CD4-positive, alpha-beta T cell treated with Interleukin-10 for 1 hour (primary cell): Measurements from ENCODE around the gene C2orf76.

ENCODE experiments used
- DNase-seq: peaks from one replicate; pipeline ENCODE4 v3.0.0-alpha.2; 2020

Gene C2orf76

DNA sequence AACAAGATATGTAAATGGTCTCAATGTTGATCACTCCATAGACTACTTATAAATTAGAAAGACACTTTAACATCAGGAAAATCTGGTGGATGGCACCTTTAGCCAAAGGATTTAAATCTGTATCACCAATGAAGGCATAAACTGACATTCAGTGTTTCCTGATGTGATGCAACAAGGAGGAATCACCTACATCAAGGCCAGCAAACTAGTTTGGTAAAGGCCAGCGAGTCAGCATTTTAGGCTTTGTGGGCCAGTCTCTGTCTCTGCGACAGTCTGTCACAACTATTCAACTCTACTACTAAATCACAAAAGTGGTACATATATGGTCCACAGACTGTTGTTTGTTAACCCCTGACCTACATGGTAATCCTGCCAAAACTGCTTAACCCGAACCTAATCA lies 33.3 kb downstream of the C2orf76 start:
- no peak for DNase-seq

DNA sequence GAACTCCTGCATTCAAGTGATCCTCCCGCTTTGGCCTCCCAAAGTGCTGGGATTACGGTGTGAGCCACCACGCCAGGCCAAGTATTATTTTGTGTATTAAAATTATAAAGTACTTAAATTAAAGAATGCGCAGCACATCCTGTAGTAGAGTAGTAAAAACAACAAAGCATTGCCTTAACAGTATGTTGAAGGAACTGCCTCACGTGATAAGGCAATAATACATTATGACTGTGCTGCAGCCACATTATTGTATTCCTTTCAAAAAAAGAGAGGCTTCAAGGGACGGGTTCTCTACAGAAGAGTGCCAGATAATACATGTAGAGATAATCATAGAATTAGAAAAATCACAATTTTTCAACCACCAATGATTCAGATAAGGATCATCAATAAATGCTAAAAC lies 33.7 kb downstream of the C2orf76 start:
- no peak for DNase-seq

GRCh38 chr2:119327431-119327830 lies 39.2 kb downstream of the C2orf76 start:
- no peak for DNase-seq

- DNase-seq = no peak
Measured at GRCh38 chr2:119326938-119327337, 39.7 kb downstream of the C2orf76 start.

- DNase-seq = no peak
Measured at GRCh38 chr2:119324685-119325270, 41.9 kb downstream of the C2orf76 start.

DNA sequence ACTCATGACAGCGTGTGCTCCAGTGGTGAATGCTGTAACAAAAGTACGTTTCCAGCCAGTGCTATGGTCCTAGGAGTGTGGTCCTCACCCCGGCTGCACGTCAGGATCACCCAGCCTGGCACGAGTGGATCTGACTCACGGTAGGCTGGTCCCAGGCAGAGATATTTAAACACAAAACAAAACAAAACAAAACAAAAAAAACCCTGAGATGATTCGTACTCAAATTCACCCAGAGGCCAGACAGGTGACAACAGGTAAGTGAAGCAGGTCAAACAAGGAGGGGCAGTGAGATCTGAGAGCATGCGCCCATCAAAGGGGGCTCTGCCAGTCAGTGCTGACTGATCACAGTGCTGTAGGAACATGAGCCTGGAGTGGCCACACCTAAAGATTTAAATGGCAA lies 43.2 kb downstream of the C2orf76 start:
- DNase-seq = no peak

- no peak for DNase-seq
Measured at GRCh38 chr2:119319593-119319992, 47.0 kb downstream of the C2orf76 start.

DNA sequence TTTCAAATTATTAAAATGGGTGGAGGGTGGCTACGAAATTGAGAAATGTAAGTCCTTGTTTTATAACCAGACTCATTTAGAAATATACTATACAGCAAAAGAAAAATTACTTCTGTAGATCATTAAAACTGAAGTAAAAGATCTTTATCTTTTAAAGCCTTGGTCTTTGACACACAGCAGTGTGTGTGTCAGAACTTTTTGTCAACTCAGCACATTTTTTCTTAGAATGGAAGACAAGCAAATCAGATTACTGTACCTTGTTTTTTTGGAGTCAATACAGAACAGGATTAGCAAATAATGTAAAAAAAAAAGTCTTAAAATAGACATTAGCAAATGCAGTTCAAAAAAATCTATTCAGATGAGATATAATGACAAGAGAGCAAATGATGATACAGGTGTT lies 49.1 kb downstream of the C2orf76 start:
- no peak for DNase-seq

- DNase-seq = no peak
Measured at GRCh38 chr2:119316066-119316465, 50.6 kb downstream of the C2orf76 start.

DNA sequence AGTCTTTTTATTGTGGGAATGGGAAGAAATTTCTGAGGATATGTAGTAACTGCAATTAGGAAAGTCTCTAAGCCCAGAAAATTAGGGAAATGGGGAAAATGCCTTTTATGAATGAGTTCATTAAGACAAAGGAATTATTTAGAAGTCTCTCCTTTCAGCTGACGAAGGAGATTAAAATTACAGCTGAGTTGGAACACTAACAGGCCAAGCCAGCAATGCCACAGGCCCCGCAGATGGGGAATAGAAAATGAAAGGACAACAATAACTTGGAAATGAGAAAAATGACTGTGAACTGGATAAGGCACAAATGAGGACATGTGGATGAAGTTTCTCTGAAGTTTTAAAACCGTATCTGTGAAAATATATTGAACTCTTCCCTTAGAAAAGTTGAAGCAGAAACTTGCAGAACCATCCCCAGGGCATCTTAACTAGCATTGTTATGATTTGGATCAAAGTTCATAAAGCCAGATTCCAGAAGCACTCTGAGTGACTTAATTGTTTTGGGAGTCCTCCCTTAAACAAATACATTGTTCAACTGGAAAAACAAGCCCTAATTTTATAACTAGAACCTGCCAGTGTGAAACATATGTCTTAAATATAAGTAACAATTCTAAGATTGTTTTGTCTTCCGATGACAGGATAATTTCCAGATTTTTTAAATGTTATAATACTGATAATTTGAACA lies 51.3 kb downstream of the C2orf76 start:
- DNase-seq = no peak

DNA sequence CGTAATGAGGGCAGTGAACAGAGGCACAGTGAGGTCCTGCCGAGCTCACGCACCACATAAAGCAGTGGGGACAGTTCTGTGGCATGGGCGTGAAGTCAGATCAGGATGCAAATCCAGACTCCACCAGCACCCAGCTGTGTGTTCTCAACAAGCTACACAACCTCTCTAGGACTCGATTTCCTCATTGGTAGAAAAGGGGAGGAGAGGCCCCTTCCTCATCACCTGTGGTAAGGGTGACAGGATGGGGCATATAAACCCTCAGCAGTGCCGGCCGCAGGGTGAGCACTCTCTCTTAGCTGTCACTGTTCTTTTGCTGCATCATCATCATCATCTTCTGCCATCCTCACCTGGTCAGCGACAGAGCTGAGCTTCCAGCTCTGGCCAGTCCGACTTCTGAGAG lies 54.8 kb downstream of the C2orf76 start:
- no peak for DNase-seq

DNA sequence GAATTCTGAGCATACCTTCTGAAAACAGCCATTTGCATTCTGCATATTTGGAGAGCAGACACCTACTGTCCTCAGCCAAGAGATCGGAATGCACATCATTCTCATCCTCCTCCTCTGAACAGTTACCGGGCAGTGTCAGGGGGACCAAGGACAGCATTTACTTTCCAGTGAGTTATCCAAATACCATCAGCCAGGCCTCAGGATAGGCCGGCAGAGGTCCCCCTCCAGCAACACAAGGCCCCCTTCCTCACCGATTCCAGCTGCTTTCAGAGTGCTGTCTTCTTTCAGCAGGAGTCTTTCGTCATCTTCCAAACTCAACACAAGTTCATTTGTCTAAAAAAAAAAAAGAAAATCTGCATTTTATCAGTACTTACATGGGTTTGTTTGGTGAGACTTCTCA lies 55.3 kb downstream of the C2orf76 start:
- DNase-seq = no peak

- DNase-seq = no peak
Measured at GRCh38 chr2:119308793-119309330, 57.8 kb downstream of the C2orf76 start.

GRCh38 chr2:119307419-119308140 lies 59.1 kb downstream of the C2orf76 start:
- no peak for DNase-seq

GRCh38 chr2:119306196-119306590 lies 60.4 kb downstream of the C2orf76 start:
- no peak for DNase-seq

GRCh38 chr2:119305497-119306195 lies 61.0 kb downstream of the C2orf76 start:
- no peak for DNase-seq

- DNase-seq = no peak
Measured at GRCh38 chr2:119304847-119305246, 61.8 kb downstream of the C2orf76 start.

- DNase-seq = no peak
Measured at GRCh38 chr2:119301413-119301812, 65.2 kb downstream of the C2orf76 start.

DNA sequence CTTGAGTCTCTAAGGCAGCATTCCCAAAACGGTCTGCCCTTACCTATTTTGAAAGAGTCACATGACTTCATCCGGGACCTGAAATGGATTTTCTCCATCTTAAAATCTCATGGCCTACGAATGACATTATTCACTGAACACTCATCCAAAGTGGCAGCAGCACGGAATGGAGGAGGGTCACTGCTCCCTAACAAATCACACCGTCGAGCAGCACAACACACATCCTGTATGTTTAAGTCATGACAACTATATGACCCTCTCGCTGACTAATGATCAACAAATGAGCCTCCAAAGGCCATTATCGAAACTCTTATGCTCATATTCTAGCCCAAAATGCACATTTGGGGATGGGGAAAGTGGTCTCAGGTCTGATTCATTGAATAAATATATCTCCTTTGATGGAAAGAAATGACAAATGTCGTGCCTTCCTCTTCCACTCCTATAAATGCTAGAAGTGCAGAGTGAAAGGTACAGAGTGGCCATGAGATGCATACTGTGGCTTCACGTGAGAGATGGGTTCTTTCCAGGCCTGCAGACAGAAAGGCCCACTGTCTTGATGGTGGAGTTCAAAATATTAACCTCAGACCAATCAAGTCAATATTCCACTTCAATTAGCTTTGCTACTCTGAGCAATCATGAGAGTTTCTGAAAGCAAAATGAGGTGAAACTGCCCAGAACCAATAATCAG lies 70.8 kb downstream of the C2orf76 start:
- no peak for DNase-seq

DNA sequence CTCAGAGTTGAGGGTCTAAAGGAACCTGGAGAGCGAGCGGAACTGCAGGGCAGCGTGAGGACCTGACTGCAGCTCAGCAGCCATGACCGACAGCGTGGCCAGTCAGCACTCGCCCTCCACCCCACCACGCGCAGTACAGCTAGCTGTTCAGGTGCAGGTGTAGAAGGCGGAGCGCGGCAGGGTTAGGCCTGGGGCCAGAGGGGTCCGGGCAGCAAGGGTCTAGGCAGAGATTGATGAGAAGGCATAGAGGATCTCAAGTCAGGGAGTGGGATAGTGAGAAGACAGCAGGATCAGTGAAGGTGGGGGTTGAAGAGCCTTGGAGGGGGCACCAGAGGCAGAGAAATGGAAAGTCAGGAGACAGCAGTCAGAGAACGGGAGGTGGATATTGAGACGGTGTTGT lies 72.0 kb downstream of the C2orf76 start:
- no peak for DNase-seq

GRCh38 chr2:119293900-119294299 lies 72.7 kb downstream of the C2orf76 start:
- no peak for DNase-seq

DNA sequence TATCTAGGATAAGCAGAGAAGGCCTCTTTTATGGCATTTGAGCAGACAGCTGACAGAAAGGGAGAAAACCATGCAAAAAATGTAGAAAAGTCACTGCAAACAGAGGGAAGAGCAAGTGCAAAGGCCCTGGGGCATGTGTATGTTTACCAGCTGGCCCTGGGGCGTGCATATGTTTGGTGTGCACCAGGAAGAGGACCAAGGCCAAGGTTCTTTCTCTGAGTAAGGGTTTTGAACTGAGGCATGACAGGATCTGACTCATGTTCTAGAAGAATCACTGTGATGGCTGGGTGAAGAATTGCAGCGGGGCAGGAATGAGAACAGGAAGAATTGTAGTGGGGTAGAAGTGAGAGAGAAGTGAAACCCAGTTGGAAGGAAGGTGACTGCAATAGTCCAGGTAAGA lies 73.4 kb downstream of the C2orf76 start:
- no peak for DNase-seq

DNA sequence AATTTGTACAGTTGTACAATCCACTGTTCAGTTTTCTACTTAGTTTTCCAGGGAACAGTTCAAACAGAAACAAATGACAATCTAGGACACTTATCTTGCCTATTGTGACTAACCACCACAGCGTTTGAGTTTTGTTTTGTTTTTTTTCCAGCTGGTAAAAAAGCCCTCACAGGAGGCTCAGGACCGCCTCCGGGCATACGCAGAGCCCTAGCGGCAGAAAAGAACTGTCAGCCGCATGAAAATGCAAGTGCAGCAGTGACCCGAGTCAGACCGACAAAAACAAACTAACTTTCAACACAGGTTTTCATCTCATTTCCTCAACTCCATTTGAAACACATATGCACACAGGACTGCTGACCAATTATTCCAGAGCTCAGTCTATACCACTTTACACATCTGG lies 74.4 kb downstream of the C2orf76 start:
- no peak for DNase-seq
